ENCODE results near the gene CMSS1.

The CMSS1 gene

DNA sequence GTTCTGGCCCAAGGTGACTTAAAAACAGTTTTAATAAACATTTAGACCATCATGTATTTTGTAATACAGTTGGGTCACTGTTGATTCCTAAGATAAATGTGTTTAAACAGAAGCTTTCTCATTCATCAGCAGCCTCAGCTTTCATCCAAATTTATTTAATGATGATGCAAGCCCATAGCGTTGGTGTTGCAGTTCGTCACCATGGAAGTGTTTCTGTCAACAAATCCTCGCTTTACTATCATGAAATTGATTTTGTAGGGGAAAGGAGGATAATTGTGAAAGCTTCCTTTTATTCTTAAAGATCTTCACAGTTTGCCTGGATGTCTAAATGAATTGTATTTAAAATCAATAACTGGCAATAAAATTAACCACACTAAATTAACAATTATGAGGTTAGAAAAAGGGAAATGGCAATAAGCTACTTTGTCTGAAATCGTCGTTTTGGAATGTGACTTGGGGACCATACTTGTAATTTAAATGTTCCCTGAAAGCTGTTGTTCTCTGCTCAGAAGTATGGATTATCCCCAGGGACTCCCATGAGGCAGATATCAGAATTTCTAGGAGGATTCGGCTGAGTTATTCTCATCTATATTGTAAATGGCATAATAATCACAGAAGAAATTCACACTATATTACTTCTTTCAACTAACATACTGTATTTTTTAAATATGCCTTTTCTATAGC lies 29.0 kb downstream of the CMSS1 start:
- TF ChIP-seq CTCF (IDR thresholded peaks at IDR 0.05; ENCODE audit: low read depth, low read length, missing control alignments), result no peak
- no peak overlapping the region for H3K4me3 ChIP-seq (replicated peaks; ENCODE audit: low read depth, low read length)
- DNase-seq (ENCODE audit: extremely low read depth, low read depth), result no peak

DNA sequence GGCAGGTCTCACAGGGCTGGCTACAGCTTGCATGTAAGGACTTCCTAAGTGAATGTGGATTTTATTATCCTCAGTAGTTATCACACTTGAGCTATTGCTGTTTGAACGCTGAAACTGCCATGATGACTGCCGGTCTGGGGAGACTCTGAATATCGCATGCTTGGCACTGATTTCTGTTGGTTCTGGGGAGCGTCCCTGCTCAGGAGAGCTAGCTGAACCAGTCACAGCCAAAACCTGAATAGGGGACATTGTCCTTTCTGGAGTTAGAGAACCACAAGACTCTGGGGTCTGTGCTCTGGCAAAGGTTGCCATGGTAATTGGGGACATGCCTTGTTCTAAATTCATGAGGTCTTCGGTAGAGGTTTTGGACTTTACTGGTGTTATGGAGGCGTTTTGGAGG lies 30.8 kb downstream of the CMSS1 start:
- DNase-seq (ENCODE audit: extremely low read depth, low read depth), result no peak
- TF ChIP-seq CTCF (IDR thresholded peaks at IDR 0.05; ENCODE audit: low read depth, low read length, missing control alignments), result no peak
- H3K4me3 ChIP-seq (replicated peaks; ENCODE audit: low read depth, low read length), result no peak overlapping the region

GRCh38 chr3:99850608-99851007 lies 32.9 kb downstream of the CMSS1 start:
- DNase-seq (ENCODE audit: extremely low read depth, low read depth), result no peak
- no peak for TF ChIP-seq CTCF (IDR thresholded peaks at IDR 0.05; ENCODE audit: low read depth, low read length, missing control alignments)
- H3K4me3 ChIP-seq (replicated peaks; ENCODE audit: low read depth, low read length), result no peak overlapping the region

DNA sequence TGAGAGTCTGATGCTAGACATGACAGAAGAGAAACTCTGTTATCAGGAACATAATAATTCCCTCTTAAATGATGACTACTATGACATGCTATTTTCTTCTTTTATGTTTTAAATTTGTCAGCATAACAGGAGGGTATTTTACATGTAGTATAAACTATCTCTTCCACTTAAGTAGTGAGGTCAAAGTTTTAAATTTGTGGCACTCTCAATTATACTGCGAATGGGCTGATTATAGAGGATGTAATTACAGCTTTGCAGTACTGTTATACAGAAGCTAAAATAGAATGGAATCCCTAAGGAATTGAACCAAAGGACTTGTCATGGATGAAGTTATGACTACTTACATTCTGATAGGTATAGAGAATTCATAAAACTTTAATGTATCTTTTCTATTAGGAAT lies 34.3 kb downstream of the CMSS1 start:
- no peak overlapping the region for H3K4me3 ChIP-seq (replicated peaks; ENCODE audit: low read depth, low read length)
- no peak for TF ChIP-seq CTCF (IDR thresholded peaks at IDR 0.05; ENCODE audit: low read depth, low read length, missing control alignments)
- DNase-seq (ENCODE audit: extremely low read depth, low read depth), result no peak

DNA sequence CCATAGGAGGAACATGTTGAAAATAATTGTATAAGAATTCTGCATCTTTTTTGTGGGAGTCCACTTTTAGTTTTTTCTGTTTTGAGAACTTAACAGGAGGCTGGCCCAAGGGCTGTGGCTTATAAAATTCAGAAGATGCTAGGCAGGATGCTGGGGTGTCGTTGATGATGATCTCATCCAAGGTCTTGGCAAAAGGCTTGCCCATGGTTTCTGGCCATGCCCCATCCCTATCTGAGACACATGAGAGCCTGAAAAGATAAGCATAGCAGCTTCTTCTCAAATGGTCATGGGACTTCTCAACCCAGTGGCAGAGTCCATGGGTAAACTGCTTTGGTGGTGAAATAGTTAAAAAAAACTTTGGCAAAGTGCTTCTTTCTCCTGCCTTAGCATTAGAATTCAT lies 35.2 kb downstream of the CMSS1 start:
- DNase-seq (ENCODE audit: extremely low read depth, low read depth), result no peak
- TF ChIP-seq CTCF (IDR thresholded peaks at IDR 0.05; ENCODE audit: low read depth, low read length, missing control alignments), result no peak
- H3K4me3 ChIP-seq (replicated peaks; ENCODE audit: low read depth, low read length), result no peak overlapping the region

GRCh38 chr3:99854756-99855298 lies 37.2 kb downstream of the CMSS1 start:
- no peak for TF ChIP-seq CTCF (IDR thresholded peaks at IDR 0.05; ENCODE audit: low read depth, low read length, missing control alignments)
- DNase-seq (ENCODE audit: extremely low read depth, low read depth), result no peak
- no peak overlapping the region for H3K4me3 ChIP-seq (replicated peaks; ENCODE audit: low read depth, low read length)

- no peak for DNase-seq (ENCODE audit: extremely low read depth, low read depth)
- H3K4me3 ChIP-seq (replicated peaks; ENCODE audit: low read depth, low read length), result no peak overlapping the region
- no peak for TF ChIP-seq CTCF (IDR thresholded peaks at IDR 0.05; ENCODE audit: low read depth, low read length, missing control alignments)
These were observed 38.2 kb downstream of the CMSS1 start for GRCh38 chr3:99855900-99856299.
